Raji (cell line): Measurements from ENCODE around the gene TBX1.

ENCODE experiments used
- POLR2A ChIP-seq: IDR thresholded peaks from 2 replicates; pipeline ENCODE4 v1.6.1; 2011; ENCODE audit warnings: low read depth, low read length, control low read depth; ENCODE audit not compliant: insufficient read depth

The TBX1 gene

GRCh38 chr22:19791243-19791642, 30.7 kb downstream of the TBX1 start:
- TF ChIP-seq POLR2A = no peak

DNA sequence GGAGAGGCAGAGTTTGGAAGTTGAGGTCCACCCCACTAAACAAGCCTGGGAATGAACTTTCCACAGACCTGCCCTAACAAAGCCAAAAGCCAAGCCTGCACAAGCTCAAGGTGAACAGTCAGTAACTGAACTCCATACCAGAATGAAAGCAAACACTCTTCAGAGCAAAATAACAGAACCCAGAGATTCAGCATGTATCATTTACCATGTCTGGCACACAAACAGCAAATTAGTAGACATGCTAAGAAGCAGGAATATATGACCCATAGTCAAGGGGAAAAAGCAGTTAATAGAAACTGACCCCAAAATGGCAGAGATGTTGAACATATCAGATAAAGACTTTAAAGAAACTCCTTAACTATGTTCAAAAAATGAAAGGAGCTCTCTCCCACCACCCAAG, 31.3 kb downstream of the TBX1 start:
- no peak for TF ChIP-seq POLR2A

DNA sequence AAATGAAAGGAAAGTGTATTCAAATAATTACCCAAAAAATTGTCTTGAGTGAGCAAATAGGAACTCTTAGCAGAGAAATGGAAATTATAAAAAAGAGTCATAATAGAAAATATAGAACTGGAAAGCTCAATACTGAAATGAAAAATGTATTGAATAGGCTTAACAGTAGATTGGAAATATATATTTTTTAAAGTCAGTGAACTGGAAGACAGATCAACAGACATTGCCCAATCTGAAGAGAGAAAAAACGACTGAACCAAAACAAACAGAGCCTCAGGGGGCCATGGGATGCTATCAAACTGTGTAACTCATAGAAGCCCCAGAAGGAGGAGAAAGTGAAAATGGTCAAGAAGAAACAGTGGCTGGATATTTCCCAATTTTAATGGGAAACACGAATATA, 32.6 kb downstream of the TBX1 start:
- TF ChIP-seq POLR2A = no peak

GRCh38 chr22:19793661-19794310, 33.2 kb downstream of the TBX1 start:
- TF ChIP-seq POLR2A = no peak

GRCh38 chr22:19795617-19796008, 35.0 kb downstream of the TBX1 start:
- TF ChIP-seq POLR2A = no peak

GRCh38 chr22:19796160-19796559, 35.6 kb downstream of the TBX1 start:
- no peak for TF ChIP-seq POLR2A

DNA sequence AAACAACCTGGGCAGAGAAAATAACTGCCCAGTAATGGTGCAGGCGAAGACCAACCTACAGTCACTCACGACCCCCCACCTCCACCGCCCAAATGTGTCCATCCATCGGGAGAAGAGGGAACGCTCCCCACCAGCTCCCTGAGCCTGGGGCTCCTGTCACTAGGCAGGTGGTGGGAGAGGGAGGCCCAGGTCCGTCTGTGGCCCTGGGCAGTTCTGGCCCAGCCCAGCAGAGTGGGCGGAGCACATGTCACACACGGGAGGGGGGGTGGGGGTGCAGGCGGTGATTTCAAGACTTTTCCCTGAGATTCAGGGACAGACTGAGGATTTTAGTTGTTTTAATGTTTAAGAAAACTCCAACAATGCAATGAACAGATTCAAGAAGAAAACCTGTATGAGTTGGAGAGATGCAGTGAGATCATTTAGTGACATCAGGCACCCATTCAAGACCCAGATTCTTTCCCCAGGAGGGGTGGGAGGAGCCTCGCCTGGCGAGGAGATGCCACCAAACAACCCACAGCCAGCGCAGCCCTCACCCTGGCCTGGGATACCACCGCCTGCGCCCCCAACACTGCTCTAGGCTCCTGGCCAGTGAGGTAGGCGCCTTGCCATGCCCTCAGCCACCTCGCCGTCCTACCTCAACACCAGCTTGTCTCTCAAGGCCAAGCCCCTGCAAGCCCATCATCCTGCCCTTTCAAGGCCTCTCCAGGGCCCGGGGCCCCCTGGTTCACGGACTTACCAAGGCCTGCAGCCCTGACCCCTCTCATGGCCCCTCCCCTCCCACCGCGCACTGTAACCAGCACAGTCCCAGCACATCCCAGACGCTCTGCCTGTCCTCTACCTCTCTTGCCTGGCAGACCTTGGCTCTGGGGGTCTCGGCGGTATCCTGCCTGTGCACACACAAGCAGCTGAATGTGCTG, 36.8 kb downstream of the TBX1 start:
- TF ChIP-seq POLR2A = no peak

DNA sequence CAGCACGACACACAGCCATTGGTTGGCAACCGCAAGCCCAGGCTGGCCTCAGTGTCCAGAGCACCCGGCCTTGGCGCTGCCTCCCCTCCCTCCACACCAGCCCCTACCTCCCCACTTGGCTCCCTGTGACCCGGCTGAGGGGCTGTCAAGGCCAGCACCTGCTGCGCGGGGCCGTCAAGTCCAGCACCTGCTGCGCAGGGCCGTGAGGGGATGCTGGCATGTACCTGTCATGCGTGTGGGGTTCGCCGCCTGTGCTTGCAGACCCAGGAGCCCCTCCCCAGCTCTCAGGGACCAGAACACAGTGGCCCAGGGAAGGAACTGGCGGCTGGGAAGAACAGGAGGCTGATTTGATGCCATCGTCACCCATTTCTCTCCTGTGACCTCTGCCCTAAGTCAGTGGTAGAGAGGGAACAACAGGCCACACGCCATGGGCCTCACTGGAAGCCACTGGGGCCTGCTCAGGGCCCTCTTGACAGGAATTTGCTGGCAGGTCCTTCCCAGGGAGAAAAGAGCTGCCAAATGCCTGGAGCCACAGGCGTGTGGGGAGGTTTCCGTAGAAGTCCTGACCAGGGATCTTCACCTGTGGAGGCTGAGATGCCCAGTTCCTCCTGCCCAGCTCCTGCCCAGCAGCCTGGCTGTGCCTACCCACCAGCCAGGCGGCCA, 37.6 kb downstream of the TBX1 start:
- no peak for TF ChIP-seq POLR2A

GRCh38 chr22:19798891-19799293, 38.3 kb downstream of the TBX1 start:
- TF ChIP-seq POLR2A = no peak

DNA sequence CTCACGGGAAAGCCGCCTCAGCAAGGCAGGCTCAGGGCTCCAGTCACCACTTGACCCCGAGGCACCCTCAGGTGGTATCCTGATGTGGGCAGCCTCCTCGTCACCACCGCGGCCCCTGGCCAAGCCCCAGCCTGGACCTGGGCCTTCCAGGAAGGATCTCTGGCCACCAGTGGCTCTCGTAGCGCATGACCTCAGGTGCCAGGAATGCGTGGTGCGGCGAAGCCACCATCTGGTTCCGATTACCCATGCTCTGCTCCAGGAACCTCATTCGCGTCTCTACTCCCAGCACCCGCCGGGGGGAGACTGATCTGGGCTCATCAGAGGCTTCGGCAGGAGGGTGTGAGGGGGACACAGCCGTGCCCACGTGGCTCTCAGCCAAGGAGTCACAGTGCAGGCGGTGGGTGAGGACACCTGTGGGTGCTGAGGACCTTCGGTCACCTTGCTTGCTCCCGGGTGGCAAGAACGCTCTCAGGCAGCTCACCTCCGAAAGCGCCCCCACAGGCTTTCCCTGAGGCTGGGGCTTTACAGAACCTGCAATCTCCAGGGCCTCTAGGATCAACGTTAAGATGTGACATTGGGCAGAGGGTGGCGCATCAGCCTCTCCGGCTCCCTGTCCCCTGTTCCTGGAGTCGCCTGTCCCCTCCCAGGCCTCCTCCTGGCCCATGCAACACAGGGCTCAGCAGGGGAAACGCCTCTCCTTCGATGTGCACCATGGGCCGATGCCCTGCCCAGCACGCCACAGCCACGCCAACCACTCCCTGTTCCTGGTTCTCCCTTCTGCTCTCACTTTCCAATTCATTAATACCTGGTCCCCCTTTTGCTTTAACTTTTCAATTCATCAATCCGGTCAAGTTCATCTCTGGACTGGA, 39.0 kb downstream of the TBX1 start:
- TF ChIP-seq POLR2A = no peak

GRCh38 chr22:19800306-19800705, 39.7 kb downstream of the TBX1 start:
- no peak for TF ChIP-seq POLR2A

DNA sequence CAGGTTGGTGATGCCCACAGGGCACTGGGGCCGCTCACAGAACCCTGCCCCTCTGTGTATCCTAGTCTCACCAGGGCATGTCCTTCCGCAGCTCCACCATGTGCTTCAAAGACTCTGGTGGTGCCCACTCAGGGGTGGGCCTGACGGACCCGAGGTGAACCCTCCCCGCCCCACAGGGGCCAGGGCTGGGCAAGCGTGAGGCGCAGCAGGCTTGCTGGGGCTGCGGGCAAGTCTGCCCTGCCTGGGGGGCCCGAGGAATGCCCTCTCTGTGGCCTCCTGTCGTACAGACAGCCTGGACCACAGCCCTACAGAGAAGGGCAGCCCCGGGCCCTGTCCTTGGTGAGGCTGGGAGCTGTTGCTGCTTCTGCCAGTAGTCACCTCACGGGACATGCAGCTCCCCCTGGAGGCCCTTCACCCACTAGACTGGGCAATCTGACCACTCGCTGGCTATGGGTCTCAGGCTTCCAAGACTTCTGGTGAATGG, 40.2 kb downstream of the TBX1 start:
- TF ChIP-seq POLR2A = no peak

DNA sequence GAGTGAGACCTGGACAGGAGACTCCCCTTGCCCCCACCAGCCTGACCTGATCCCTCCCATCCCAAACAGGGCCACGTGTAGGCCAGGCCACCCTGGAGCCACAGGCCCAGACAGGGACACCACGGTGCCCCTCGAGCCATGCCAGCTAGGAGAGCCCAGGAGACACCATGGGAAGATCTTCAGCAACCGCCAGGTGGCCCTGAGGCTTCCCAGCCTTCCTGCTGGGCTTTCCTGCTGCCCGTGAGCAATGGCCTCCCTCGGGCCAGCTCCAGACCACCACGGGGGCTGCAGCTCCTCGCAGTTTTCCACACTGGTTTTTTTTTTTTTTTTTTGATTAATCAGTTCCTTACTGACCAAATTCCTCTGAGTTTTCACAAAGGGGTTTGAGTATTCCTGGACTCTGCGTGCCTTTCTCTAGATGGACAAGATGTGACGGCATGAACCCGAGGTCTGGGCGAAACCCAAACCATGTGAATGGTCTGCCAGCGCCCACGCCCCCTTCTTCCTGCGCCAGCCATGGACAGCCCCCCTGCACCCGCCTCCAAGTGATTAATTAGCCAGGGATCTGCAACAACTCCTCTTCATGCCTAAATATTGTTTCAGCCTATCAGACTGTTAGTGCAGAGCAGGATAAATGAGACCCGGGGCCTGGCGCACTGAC, 40.9 kb downstream of the TBX1 start:
- no peak for TF ChIP-seq POLR2A

DNA sequence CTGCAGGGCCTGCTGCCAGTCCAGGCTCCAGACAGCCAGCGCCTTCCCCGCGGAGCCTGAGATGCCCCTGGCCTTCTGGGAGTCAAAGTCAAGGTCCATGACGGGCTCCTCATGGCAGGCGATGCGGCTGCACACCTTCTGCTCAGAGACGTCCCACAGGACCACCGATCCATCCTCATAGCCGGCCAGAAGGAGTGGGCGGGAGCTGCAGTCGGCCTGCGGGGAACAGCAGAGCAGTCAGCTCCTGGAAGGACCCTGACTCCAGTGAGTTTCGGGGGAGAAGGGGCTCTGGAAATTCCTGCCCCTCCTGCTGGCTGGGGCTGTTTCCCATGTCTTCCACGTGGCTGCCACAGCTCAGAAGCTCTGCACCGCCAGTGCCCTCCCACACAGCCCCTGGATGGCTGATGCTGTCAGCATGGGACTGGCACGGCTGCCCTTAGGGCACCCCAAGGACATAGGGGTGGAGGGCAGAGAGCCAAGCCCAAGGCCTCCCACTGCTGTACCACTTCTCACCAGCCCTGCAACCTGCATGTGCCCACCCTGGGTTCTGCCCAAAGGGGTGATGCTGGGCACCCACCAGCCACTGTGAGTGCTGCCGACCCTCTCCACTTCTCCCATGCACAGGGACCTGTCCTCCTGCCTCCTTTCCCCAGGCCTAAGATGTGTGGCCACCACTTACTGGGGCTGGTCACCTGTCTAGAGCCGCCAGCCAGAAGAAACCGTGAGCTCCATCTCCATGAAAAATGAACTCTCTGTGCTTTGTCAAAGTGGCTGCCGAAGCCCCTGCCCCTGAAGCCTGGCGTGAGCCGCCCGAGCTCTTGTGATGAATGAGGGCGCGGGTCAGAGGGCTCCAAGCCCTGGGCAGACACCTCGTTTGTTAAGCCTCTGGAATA, 41.7 kb downstream of the TBX1 start:
- TF ChIP-seq POLR2A = no peak
